HG02798 (cell line): Measurements from ENCODE around the gene MYO1D.
"Not testable (repeated sequence)": the region's sequence is repeated elsewhere in the genome, so short reads cannot be mapped to it uniquely, and the experiment has no call there.

Experiments used
- ATAC-seq: cut with Tn5 transposase; IDR thresholded peaks from one replicate; pipeline ENCODE4 v1.9.1; 2021; ENCODE audit warnings: mild to moderate bottlenecking; ENCODE audit not compliant: unreplicated experiment, poor library complexity

Gene MYO1D

GRCh38 chr17:32646941-32647340 lies 230.0 kb downstream of the MYO1D start:
- no peak for ATAC-seq

- ATAC-seq, result not testable (repeated sequence)
Observed at GRCh38 chr17:32641514-32641913, 235.4 kb downstream of the MYO1D start.

- ATAC-seq, result no peak
Observed at GRCh38 chr17:32636598-32637218, 240.2 kb downstream of the MYO1D start.

GRCh38 chr17:32634167-32634566 lies 242.8 kb downstream of the MYO1D start:
- ATAC-seq, result no peak

- ATAC-seq, result no peak
Observed at GRCh38 chr17:32631341-32632096, 245.4 kb downstream of the MYO1D start.

GRCh38 chr17:32629563-32630190 lies 247.2 kb downstream of the MYO1D start:
- no peak for ATAC-seq

- ATAC-seq, result no peak
Observed at GRCh38 chr17:32628271-32629044, 248.5 kb downstream of the MYO1D start.

- no peak for ATAC-seq
Observed at GRCh38 chr17:32627239-32627996, 249.5 kb downstream of the MYO1D start.

- no peak for ATAC-seq
Observed at GRCh38 chr17:32626379-32626791, 250.5 kb downstream of the MYO1D start.

GRCh38 chr17:32625971-32626370 lies 251.0 kb downstream of the MYO1D start:
- ATAC-seq, result no peak

- no peak for ATAC-seq
Observed at GRCh38 chr17:32623196-32623595, 253.7 kb downstream of the MYO1D start.

- no peak for ATAC-seq
Observed at GRCh38 chr17:32622540-32622939, 254.4 kb downstream of the MYO1D start.

GRCh38 chr17:32621612-32622312 lies 255.2 kb downstream of the MYO1D start:
- ATAC-seq, result no peak

GRCh38 chr17:32615326-32615725 lies 261.6 kb downstream of the MYO1D start:
- no peak for ATAC-seq

- no peak for ATAC-seq
Observed at GRCh38 chr17:32610943-32611342, 266.0 kb downstream of the MYO1D start.

GRCh38 chr17:32609884-32610650 lies 266.9 kb downstream of the MYO1D start:
- ATAC-seq, result no peak

GRCh38 chr17:32609085-32609484 lies 267.8 kb downstream of the MYO1D start:
- no peak for ATAC-seq

GRCh38 chr17:32608267-32608666 lies 268.7 kb downstream of the MYO1D start:
- no peak for ATAC-seq

GRCh38 chr17:32604966-32605365 lies 272.0 kb downstream of the MYO1D start:
- ATAC-seq, result no peak
